ENCODE results near the gene TAC4.

TAC4 gene

DNA sequence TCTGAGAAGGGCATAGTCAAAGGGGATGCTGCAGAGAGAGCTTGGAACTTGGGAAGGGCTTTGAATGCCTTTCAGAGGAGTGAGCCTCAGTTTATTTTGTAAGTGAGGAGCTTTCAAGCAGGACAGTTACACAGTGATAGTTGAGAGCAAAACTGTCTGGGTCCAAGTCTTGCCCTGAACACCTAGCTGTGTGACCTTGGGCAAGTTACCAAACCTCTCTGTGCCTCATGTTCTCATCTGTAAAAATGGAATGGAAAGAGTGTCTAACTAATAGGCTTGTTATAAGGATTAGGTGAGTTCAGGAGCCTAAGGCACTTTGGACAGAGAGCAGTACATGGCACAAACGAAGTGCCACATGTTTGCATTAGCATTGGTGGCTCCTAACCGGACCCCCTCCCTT is 27.0 kb upstream of the TAC4 start:
- no peaks in the 10 kb centered on the region for H3F3A ChIP-seq (ENCODE audit: insufficient read depth)
- no peaks in the 10 kb centered on the region for H3K27me3 ChIP-seq (ENCODE audit: low read length)
- no peak overlapping the region for H3K4me2 ChIP-seq (ENCODE audit: low read depth, low read length, poor library complexity, severe bottlenecking)
- H3K27ac ChIP-seq (ENCODE audit: low read depth, low read length): no peak overlapping the region
- no peaks in the 10 kb centered on the region for H3K9me2 ChIP-seq (replicated peaks; ENCODE audit: insufficient read depth, low read length)
- no peaks in the 10 kb centered on the region for H3K9me3 ChIP-seq (ENCODE audit: insufficient read depth, low read length)
- no peak overlapping the region for H3K9ac ChIP-seq (ENCODE audit: low read length)
- no peak for TF ChIP-seq EZH2phosphoT487 (conservative IDR thresholded peaks at IDR 0.05; ENCODE audit: low read length)
- TF ChIP-seq, protein P1, sequence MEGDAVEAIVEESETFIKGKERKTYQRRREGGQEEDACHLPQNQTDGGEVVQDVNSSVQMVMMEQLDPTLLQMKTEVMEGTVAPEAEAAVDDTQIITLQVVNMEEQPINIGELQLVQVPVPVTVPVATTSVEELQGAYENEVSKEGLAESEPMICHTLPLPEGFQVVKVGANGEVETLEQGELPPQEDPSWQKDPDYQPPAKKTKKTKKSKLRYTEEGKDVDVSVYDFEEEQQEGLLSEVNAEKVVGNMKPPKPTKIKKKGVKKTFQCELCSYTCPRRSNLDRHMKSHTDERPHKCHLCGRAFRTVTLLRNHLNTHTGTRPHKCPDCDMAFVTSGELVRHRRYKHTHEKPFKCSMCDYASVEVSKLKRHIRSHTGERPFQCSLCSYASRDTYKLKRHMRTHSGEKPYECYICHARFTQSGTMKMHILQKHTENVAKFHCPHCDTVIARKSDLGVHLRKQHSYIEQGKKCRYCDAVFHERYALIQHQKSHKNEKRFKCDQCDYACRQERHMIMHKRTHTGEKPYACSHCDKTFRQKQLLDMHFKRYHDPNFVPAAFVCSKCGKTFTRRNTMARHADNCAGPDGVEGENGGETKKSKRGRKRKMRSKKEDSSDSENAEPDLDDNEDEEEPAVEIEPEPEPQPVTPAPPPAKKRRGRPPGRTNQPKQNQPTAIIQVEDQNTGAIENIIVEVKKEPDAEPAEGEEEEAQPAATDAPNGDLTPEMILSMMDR (IDR thresholded peaks at IDR 0.05; ENCODE audit: insufficient read depth, low read length, poor library complexity, severe bottlenecking): no peak
- H2AFZ ChIP-seq (ENCODE audit: low read depth, low read length, severe bottlenecking): no peak overlapping the region
- no peaks in the 10 kb centered on the region for H3K79me2 ChIP-seq (ENCODE audit: insufficient read depth, low read length)
- no peak overlapping the region for H3K4me3 ChIP-seq (ENCODE audit: insufficient read depth, low read length, poor library complexity, severe bottlenecking)
- H4K20me1 ChIP-seq (ENCODE audit: low read depth, low read length): no peaks in the 10 kb centered on the region
- H3K36me3 ChIP-seq (ENCODE audit: low read length): no peaks in the 10 kb centered on the region

DNA sequence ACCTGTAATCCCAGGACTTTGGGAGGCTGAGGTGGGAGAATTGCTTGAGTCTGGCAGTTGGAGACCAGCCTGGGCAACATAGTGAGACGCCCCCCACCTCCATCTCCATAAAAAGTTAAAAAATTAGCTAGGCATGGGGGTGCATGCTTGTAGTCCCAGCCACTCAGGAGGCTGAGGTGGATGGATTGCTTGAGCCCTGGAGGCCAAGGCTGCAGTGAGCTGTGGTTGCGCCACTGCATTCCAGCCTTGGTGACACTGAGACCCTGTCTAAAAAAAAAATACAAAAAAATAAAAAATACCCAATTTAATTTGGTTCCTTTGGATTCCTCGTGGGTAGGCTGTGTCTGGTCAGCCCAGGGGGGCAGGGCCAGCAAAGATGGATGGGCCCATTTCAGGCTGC is 26.1 kb upstream of the TAC4 start:
- Histone ChIP-seq H3K4me2 (ENCODE audit: low read depth, low read length, poor library complexity, severe bottlenecking) (no peak overlapping the region), H3K4me3 (ENCODE audit: insufficient read depth, low read length, poor library complexity, severe bottlenecking) (no peak overlapping the region), H3K9ac (ENCODE audit: low read length) (no peak overlapping the region), H3F3A (ENCODE audit: insufficient read depth) (no peaks in the 10 kb centered on the region), H3K36me3 (ENCODE audit: low read length) (no peaks in the 10 kb centered on the region), H3K27me3 (ENCODE audit: low read length) (no peaks in the 10 kb centered on the region), H3K9me2 (replicated peaks; ENCODE audit: insufficient read depth, low read length) (no peaks in the 10 kb centered on the region), H4K20me1 (ENCODE audit: low read depth, low read length) (no peaks in the 10 kb centered on the region), H3K79me2 (ENCODE audit: insufficient read depth, low read length) (no peaks in the 10 kb centered on the region), H3K27ac (ENCODE audit: low read depth, low read length) (no peak overlapping the region), H2AFZ (ENCODE audit: low read depth, low read length, severe bottlenecking) (no peak overlapping the region), H3K9me3 (ENCODE audit: insufficient read depth, low read length) (no peaks in the 10 kb centered on the region)
- TF ChIP-seq EZH2phosphoT487 (conservative IDR thresholded peaks at IDR 0.05; ENCODE audit: low read length): no peak
- TF ChIP-seq, protein P1 (IDR thresholded peaks at IDR 0.05; ENCODE audit: insufficient read depth, low read length, poor library complexity, severe bottlenecking): no peak

DNA sequence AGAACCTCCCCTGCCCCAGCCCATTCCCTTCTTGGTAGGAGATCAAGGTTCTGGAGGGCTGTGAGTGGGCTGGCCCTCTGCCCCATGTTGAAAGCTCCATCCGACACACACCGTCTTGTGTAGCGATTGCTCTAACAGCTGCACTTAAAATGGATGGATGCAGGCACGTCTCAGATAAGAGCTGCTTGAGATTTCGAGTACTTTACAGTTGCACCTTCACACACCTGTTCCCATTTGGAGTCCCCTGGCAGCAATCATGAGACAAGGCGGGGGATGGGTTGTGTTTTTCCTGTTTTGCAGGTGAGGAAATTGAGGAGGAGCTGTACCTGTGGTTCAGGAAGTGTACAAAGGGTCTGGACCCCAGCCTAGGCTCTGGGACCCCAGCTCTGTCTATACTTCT is 25.6 kb upstream of the TAC4 start:
- H3K79me2 ChIP-seq (ENCODE audit: insufficient read depth, low read length): no peaks in the 10 kb centered on the region
- H4K20me1 ChIP-seq (ENCODE audit: low read depth, low read length): no peaks in the 10 kb centered on the region
- no peak overlapping the region for H3K4me2 ChIP-seq (ENCODE audit: low read depth, low read length, poor library complexity, severe bottlenecking)
- H3K27me3 ChIP-seq (ENCODE audit: low read length): no peaks in the 10 kb centered on the region
- H3K9ac ChIP-seq (ENCODE audit: low read length): no peak overlapping the region
- no peak overlapping the region for H3K4me3 ChIP-seq (ENCODE audit: insufficient read depth, low read length, poor library complexity, severe bottlenecking)
- H3K27ac ChIP-seq (ENCODE audit: low read depth, low read length): no peak overlapping the region
- no peaks in the 10 kb centered on the region for H3K9me3 ChIP-seq (ENCODE audit: insufficient read depth, low read length)
- H3K36me3 ChIP-seq (ENCODE audit: low read length): no peaks in the 10 kb centered on the region
- TF ChIP-seq EZH2phosphoT487 (conservative IDR thresholded peaks at IDR 0.05; ENCODE audit: low read length): no peak
- TF ChIP-seq, protein P1 (IDR thresholded peaks at IDR 0.05; ENCODE audit: insufficient read depth, low read length, poor library complexity, severe bottlenecking): no peak
- H2AFZ ChIP-seq (ENCODE audit: low read depth, low read length, severe bottlenecking): no peak overlapping the region
- no peaks in the 10 kb centered on the region for H3K9me2 ChIP-seq (replicated peaks; ENCODE audit: insufficient read depth, low read length)
- H3F3A ChIP-seq (ENCODE audit: insufficient read depth): no peaks in the 10 kb centered on the region

All from SU-DHL-6 (cell line).